Measurements from ENCODE around the gene UNKL. TPM values are rescaled to one million over a fixed set of nuclear protein-coding genes. Genes with fewer than 3 reads are reported as not detected.

UNKL gene
- total RNA-seq, 4 donors from 2014 or later = 31.8 to 38.8 (median 35.8) TPM

DNA sequence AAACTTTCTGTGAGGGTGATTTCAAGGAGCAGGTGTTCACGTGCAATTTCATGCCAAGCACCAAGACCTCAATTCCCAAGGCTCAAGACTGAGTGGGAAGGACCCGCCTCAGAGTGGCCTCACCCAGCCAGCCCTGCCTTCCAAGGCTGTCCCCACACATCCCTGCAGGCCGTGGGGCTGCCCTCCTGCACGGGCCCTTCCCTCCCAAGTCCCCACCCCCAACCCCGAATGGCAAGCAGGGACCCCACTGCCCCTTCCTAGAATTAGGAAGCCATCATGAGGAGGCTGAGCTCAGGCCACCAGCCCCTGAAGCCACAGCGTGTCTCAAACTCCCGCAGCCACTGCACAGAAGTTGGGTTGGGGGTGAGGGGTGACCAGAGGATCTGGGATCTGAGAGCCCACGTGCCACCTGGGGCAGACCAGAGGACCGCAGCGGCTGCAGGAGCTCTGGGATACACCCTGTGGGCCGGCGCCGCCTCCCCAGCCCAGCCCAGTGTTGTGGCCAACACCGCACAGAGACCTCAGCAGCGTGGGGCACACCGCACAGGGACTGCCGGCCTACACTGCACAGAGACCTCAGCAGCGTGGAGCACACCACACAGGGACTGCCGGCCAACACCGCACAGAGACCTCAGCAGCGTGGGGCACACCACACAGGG, 42.1 kb downstream of the UNKL start:
- in situ Hi-C loops (cut with MboI; ENCODE audit: low sequenced_read_pairs in 4 of 4) = no loop called here
- H3K27ac ChIP-seq = no peak overlapping the region
- TF ChIP-seq, protein P1, sequence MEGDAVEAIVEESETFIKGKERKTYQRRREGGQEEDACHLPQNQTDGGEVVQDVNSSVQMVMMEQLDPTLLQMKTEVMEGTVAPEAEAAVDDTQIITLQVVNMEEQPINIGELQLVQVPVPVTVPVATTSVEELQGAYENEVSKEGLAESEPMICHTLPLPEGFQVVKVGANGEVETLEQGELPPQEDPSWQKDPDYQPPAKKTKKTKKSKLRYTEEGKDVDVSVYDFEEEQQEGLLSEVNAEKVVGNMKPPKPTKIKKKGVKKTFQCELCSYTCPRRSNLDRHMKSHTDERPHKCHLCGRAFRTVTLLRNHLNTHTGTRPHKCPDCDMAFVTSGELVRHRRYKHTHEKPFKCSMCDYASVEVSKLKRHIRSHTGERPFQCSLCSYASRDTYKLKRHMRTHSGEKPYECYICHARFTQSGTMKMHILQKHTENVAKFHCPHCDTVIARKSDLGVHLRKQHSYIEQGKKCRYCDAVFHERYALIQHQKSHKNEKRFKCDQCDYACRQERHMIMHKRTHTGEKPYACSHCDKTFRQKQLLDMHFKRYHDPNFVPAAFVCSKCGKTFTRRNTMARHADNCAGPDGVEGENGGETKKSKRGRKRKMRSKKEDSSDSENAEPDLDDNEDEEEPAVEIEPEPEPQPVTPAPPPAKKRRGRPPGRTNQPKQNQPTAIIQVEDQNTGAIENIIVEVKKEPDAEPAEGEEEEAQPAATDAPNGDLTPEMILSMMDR (IDR thresholded peaks at IDR 0.05 in 4 of 5, conservative IDR thresholded peaks at IDR 0.05 in 1 of 5) = no peak
- no peak for TF ChIP-seq POLR2A (IDR thresholded peaks at IDR 0.05)
- no peak for ATAC-seq
- H3K27me3 ChIP-seq = no peaks in the 10 kb centered on the region
- no peak overlapping the region for H3K4me3 ChIP-seq
- H3K36me3 ChIP-seq = peaks cover 0 to 16% of the 10 kb centered on the region in 2 donors
- intact Hi-C loops (cut with DNase I; ENCODE audit: low total_unique reads) = no loop called here
- no peaks in the 10 kb centered on the region for H3K9me3 ChIP-seq
- no peak for DNase-seq
- peaks cover 0 to 4% of the 10 kb centered on the region in 2 donors for H3K4me1 ChIP-seq

DNA sequence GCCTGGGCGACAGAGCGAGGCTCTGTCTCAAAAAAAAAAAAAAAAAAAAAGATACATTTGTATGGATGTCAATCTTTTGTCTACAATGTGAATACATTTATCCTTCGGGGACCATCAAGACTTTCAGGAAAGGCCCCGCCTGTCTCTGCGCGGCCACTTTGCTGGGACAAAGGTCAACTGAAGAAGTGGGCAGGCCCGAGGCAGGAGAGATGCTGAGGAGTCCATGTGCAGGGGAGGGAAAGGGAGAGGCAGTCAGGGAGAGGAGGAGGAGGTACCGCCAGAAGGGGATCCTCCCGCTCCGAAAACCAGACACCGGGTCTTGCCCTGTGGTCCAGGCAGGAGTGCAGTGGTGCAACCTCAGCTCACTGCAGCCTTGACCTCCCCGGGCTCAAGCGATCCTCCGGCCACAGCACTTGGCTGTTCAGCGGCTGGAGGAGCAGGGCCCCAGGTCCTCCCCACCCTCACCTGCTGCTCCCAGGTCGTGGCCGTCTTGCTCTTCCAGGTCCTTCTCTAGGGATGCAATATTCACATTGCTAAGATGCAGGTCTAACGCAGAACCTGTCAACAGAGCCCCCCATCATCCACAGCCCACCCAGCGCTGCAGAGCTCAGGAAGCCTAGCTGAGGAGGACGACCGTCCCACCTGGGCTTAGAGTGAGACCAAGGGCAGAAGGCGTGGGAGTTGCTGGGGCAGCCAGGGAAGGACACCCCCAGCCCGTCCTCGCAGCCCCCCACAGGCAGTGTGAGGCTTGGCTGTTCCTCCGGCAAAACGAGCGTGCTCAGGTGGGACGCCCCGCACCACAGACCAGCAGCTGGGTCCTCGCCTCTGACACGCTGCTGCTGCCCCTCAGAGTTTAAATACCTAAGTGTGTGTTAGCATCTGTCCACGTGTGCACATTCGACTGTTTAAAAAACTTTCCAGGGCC, 43.2 kb downstream of the UNKL start:
- no peak for ATAC-seq
- in situ Hi-C loops (cut with MboI; ENCODE audit: low sequenced_read_pairs in 4 of 4) = no loop called here
- DNase-seq = no peak

DNA sequence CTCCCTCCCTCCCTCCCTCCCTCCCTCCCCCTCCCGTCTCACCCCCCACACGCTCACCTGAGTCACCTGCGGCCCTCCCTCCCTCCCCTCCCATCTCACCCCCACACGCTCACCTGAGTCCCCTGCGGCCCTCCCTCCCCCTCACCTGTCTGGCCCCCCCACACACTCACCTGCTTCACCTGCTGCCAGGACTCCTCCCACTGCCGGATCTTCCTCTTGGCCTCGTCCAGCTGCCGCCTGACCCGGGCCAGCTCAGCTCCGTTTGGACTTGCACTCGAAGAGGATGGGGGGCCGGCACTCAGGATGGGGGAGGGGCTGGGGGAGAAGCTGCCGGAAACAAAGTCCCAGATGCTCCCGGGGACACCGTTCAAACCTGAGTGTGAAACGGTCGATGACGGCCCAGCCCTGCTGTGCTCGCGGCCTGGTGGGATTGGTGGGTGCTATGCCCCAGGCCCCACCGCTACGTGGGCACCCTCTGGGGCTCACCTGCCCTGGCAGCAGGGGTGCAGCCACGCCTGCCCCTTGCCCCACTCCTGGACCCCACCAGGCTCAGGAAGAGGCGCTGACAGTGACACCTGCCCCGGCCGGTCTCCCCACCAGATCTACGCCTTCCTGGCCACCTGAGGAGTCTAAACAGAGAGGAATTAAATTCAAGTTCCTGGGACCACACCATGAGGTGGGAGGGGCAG, 46.9 kb downstream of the UNKL start:
- Histone ChIP-seq H3K4me1 (no peaks in the 10 kb centered on the region), H3K27ac (no peak overlapping the region), H3K27me3 (no peaks in the 10 kb centered on the region), H3K4me3 (no peak overlapping the region), H3K36me3 (peaks cover 3 to 55% of the 10 kb centered on the region in 2 donors), H3K9me3 (no peaks in the 10 kb centered on the region)
- no peak for TF ChIP-seq POLR2A (IDR thresholded peaks at IDR 0.05)
- TF ChIP-seq, protein P1 (IDR thresholded peaks at IDR 0.05 in 4 of 5, conservative IDR thresholded peaks at IDR 0.05 in 1 of 5) = no peak
- no peak for DNase-seq
- intact Hi-C loops (cut with DNase I; ENCODE audit: low total_unique reads) = no loop called here
- no peak for ATAC-seq
- in situ Hi-C loops (cut with MboI; ENCODE audit: low sequenced_read_pairs in 4 of 4) = loop anchor here in 1 of 4 donors (10.0 kb wide), 1 partner anchor 47 kb away; the partner anchor contains the start of gene UNKL

More for the DNA sequence above, 43.2 kb downstream of the UNKL start:
- Histone ChIP-seq H3K27me3 (no peaks in the 10 kb centered on the region), H3K9me3 (no peaks in the 10 kb centered on the region), H3K4me1 (no peaks in the 10 kb centered on the region), H3K27ac (no peak overlapping the region), H3K4me3 (no peak overlapping the region), H3K36me3 (peaks cover 0 to 25% of the 10 kb centered on the region in 2 donors)
- intact Hi-C loops (cut with DNase I; ENCODE audit: low total_unique reads) = no loop called here
- TF ChIP-seq, protein P1 (IDR thresholded peaks at IDR 0.05 in 4 of 5, conservative IDR thresholded peaks at IDR 0.05 in 1 of 5) = no peak
- no peak for TF ChIP-seq POLR2A (IDR thresholded peaks at IDR 0.05)

DNA sequence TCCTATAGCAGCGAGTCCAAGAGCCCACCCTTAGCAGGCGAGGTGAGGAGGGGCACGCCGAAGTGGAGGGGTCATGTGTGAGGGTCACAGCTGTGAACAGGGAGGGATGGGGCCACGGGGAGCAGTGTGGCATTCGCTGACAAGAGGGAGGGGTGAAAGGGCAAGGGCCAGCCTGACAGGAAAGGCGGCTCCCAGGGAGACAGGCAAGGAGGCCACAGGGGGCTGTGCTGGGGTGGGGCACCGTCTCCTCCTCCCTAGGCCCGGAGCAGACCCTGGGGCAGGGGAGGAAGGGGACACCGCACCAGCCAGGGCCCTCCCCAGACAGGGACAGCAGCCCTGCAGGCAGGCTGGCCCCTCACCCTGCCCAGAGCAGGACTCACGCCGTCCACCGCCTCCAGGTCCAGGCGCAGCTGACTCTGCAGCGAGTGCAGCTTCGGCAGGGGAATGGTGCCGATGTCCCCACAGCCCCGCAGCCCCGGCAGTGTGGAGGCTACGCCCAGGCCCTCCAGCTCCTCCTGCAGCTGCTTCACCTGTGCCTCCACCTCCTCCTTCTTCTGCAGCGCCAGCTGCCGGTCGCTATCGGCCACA, 47.7 kb downstream of the UNKL start:
- Histone ChIP-seq H3K4me3 (no peak overlapping the region), H3K27ac (no peak overlapping the region), H3K4me1 (no peaks in the 10 kb centered on the region), H3K9me3 (no peaks in the 10 kb centered on the region), H3K27me3 (no peaks in the 10 kb centered on the region), H3K36me3 (peaks cover 3 to 63% of the 10 kb centered on the region in 2 donors)
- DNase-seq (no peak), ATAC-seq (no peak)
- TF ChIP-seq POLR2A (IDR thresholded peaks at IDR 0.05) = no peak
- TF ChIP-seq, protein P1 (IDR thresholded peaks at IDR 0.05 in 4 of 5, conservative IDR thresholded peaks at IDR 0.05 in 1 of 5) = no peak
- intact Hi-C loops (cut with DNase I; ENCODE audit: low total_unique reads) (no loop called here), in situ Hi-C loops (cut with MboI; ENCODE audit: low sequenced_read_pairs in 4 of 4) (loop anchor here in 1 of 4 donors (10.0 kb wide), 1 partner anchor 48 kb away; the partner anchor contains the start of gene UNKL)
